Measurements from ENCODE around the gene SLC26A9.

Gene SLC26A9

GRCh38 chr1:205972491-205973168 is 29.4 kb upstream of the SLC26A9 start:
- no peak for DNase-seq

GRCh38 chr1:205972081-205972480 is 28.8 kb upstream of the SLC26A9 start:
- DNase-seq: no peak

- DNase-seq: no peak
Observed at GRCh38 chr1:205971082-205971481, 27.8 kb upstream of the SLC26A9 start.

GRCh38 chr1:205970486-205970885 is 27.2 kb upstream of the SLC26A9 start:
- no peak for DNase-seq

- no peak for DNase-seq
Observed at GRCh38 chr1:205969229-205969628, 26.0 kb upstream of the SLC26A9 start.

GRCh38 chr1:205967554-205968335 is 24.5 kb upstream of the SLC26A9 start:
- DNase-seq: no peak

GRCh38 chr1:205965036-205965884 is 22.0 kb upstream of the SLC26A9 start:
- no peak for DNase-seq

- no peak for DNase-seq
Observed at GRCh38 chr1:205963352-205964155, 20.3 kb upstream of the SLC26A9 start.

GRCh38 chr1:205962821-205963221 is 19.6 kb upstream of the SLC26A9 start:
- DNase-seq: no peak

GRCh38 chr1:205961991-205962820 is 18.9 kb upstream of the SLC26A9 start:
- DNase-seq: no peak

GRCh38 chr1:205961405-205961804 is 18.1 kb upstream of the SLC26A9 start:
- DNase-seq: no peak

GRCh38 chr1:205959789-205960188 is 16.5 kb upstream of the SLC26A9 start:
- DNase-seq: no peak

- DNase-seq: no peak
Observed at GRCh38 chr1:205955499-205955898, 12.2 kb upstream of the SLC26A9 start.

GRCh38 chr1:205954819-205955404 is 11.7 kb upstream of the SLC26A9 start:
- DNase-seq: no peak

- DNase-seq: no peak
Observed at GRCh38 chr1:205951746-205952145, 8.5 kb upstream of the SLC26A9 start.

- DNase-seq: no peak
Observed at GRCh38 chr1:205950826-205951549, 7.7 kb upstream of the SLC26A9 start.

GRCh38 chr1:205950280-205950679 is 7.0 kb upstream of the SLC26A9 start:
- DNase-seq: no peak

GRCh38 chr1:205949753-205950152 is 6.5 kb upstream of the SLC26A9 start:
- DNase-seq: no peak

GRCh38 chr1:205948886-205949285 is 5.6 kb upstream of the SLC26A9 start:
- DNase-seq: no peak

GRCh38 chr1:205948039-205948438 is 4.8 kb upstream of the SLC26A9 start:
- no peak for DNase-seq

GRCh38 chr1:205947024-205947423 is 3.8 kb upstream of the SLC26A9 start:
- DNase-seq: no peak

Measured in effector CD4-positive, alpha-beta T cell (primary cell).